SK-N-MC (cell line): ENCODE data around the gene MCF2L.

Experiments
- EZH2 ChIP-seq: fragments of 200-600 bp; sonication (generic); IDR thresholded peaks from one replicate; pipeline ENCODE4 v1.6.1; 2017; ENCODE audit warnings: antibody characterized with exemption
- FOXP2 ChIP-seq: optimal IDR thresholded peaks from 2 replicates; pipeline ENCODE3; 2011; ENCODE audit warnings: mild to moderate bottlenecking, moderate library complexity; ENCODE audit not compliant: insufficient read depth; ENCODE audit errors: extremely low read length, control extremely low read depth
- POLR2AphosphoS5 ChIP-seq: IDR thresholded peaks from 2 replicates; pipeline ENCODE4 v1.6.1; 2012; ENCODE audit warnings: mild to moderate bottlenecking, low read depth, low read length, borderline replicate concordance

GRCh38 chr13:112928020-112928971, 40.7 kb upstream of the MCF2L start:
- TF ChIP-seq EZH2 (no peak), POLR2AphosphoS5 (no peak), FOXP2 (no peak)
